RWPE1 (cell line): Measurements from ENCODE around the gene C2orf92.

ENCODE experiments used
- CTCF ChIA-PET: fragments of 350-600 bp; sonication (Branson Sonifier 250); formaldehyde crosslinking; extraction: SDS; loops from one replicate; lab custom pipeline; 2021; lab: Yijun Ruan, JAX
- POLR2A ChIA-PET: fragments of 400-600 bp; formaldehyde crosslinking; extraction: SDS; loops from one replicate; lab custom pipeline; 2020; ENCODE audit warnings: antibody characterized with exemption; ENCODE audit not compliant: low non-redundant PET; lab: Yijun Ruan, JAX
- DNase-seq: peaks from one replicate; pipeline ENCODE4 v3.0.0; 2012; ENCODE audit warnings: low spot score
- H3K27ac ChIP-seq: fragments of 450-650 bp; 2 replicates; pipeline ENCODE4 v1.5.1; 2017
- CTCF ChIP-seq: fragments of 450-650 bp; conservative IDR thresholded peaks from 2 replicates; pipeline ENCODE4 v1.5.1; 2017; ENCODE audit warnings: low read depth, mild to moderate bottlenecking

C2orf92 gene

GRCh38 chr2:97739893-97740245, 70.4 kb downstream of the C2orf92 start:
- DNase-seq = no peak
- no peak for TF ChIP-seq CTCF
- ChIA-PET CTCF (interaction anchor here (0.6 to 2.0 kb wide), 4 partner anchors 9 to 16 kb away, joined by 3 to 5 read pairs (median 3); no protein-coding TSS in a partner anchor), POLR2A (no interaction called here)
- no peak overlapping the region for H3K27ac ChIP-seq

- POLR2A ChIA-PET = no interaction called here
- peak; percentile 57 for TF ChIP-seq CTCF
- DNase-seq = peak; percentile 36
- H3K27ac ChIP-seq = no peak overlapping the region
- CTCF ChIA-PET = interaction anchor here (0.6 to 2.0 kb wide), 6 partner anchors 12 to 150 kb away, joined by 3 to 5 read pairs (median 3); no protein-coding TSS in a partner anchor
Measured at GRCh38 chr2:97740590-97741182, 71.2 kb downstream of the C2orf92 start.

- POLR2A ChIA-PET = no interaction called here
Measured at GRCh38 chr2:97741251-97741650, 71.7 kb downstream of the C2orf92 start.

GRCh38 chr2:97741686-97742085, 72.2 kb downstream of the C2orf92 start:
- TF ChIP-seq CTCF = no peak
- ChIA-PET POLR2A (no interaction called here), CTCF (interaction anchor here (0.6 to 2.0 kb wide), 5 partner anchors 11 to 151 kb away, joined by 3 to 5 read pairs (median 3); no protein-coding TSS in a partner anchor)
- H3K27ac ChIP-seq = no peak overlapping the region
- no peak for DNase-seq

More at GRCh38 chr2:97741251-97741650, 71.7 kb downstream of the C2orf92 start:
- no peak overlapping the region for H3K27ac ChIP-seq
- TF ChIP-seq CTCF = no peak
- DNase-seq = no peak
- CTCF ChIA-PET = interaction anchor here (0.6 to 2.0 kb wide), 6 partner anchors 11 to 151 kb away, joined by 3 to 5 read pairs (median 3); no protein-coding TSS in a partner anchor

GRCh38 chr2:97742381-97742847, 72.9 kb downstream of the C2orf92 start:
- ChIA-PET POLR2A (no interaction called here), CTCF (interaction anchor here (0.7 to 1.3 kb wide), 2 partner anchors 9 to 180 kb away, joined by 3 to 4 read pairs; no protein-coding TSS in a partner anchor)
- no peak overlapping the region; the same call in 1 of the 2 replicates for H3K27ac ChIP-seq
- no peak for DNase-seq
- TF ChIP-seq CTCF = no peak

- ChIA-PET POLR2A (no interaction called here), CTCF (interaction anchor here (1.1 kb wide), 1 partner anchor 154 kb away, joined by 3 read pairs; no protein-coding TSS in a partner anchor)
- DNase-seq = no peak
- H3K27ac ChIP-seq = no peak overlapping the region
- TF ChIP-seq CTCF = no peak
Measured at GRCh38 chr2:97743913-97744312, 74.4 kb downstream of the C2orf92 start.
